ENCODE data around the gene STAT3.
"Not testable (repeated sequence)": the region's sequence is repeated elsewhere in the genome, so short reads cannot be mapped to it uniquely, and the experiment has no call there.

Gene STAT3

GRCh38 chr17:42313773-42314566 is 74.3 kb downstream of the STAT3 start:
- DNase-seq (ENCODE audit: low spot score), result peak; percentile 37

DNA sequence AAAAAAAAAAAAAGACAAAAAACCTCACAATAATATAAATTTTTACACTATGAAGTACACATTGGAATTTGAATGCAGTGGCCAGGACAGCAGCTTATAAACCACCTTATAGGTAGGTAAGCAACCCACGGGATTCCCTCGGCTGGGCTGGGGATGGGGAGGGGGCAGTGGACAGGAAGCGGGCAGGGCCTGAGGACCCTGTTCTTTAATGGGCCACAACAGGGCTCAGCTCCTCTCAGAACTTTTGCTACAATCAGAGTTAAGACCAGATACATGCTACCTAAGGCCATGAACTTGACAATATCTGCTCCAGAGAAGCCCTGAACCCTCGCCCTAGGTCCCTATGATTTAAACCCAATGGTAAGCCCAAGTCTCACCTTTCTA is 74.9 kb downstream of the STAT3 start:
- no peak for DNase-seq (ENCODE audit: low spot score)

- peak; percentile 84 for DNase-seq (ENCODE audit: low spot score)
Measured at GRCh38 chr17:42312285-42313130, 75.7 kb downstream of the STAT3 start.

DNA sequence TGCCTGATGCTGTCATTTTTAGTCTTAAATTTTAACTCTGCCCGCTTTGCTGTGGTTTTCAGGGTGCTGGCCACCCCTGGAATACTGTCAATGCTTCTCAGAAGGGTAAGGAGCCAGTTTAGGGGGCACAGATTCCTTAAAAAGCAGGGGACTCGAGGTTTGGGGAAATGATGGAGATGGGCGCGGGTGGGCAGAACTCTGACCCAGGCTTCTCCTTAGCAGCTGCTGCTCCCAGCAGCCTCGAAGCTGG is 76.3 kb downstream of the STAT3 start:
- DNase-seq (ENCODE audit: low spot score), result no peak

DNA sequence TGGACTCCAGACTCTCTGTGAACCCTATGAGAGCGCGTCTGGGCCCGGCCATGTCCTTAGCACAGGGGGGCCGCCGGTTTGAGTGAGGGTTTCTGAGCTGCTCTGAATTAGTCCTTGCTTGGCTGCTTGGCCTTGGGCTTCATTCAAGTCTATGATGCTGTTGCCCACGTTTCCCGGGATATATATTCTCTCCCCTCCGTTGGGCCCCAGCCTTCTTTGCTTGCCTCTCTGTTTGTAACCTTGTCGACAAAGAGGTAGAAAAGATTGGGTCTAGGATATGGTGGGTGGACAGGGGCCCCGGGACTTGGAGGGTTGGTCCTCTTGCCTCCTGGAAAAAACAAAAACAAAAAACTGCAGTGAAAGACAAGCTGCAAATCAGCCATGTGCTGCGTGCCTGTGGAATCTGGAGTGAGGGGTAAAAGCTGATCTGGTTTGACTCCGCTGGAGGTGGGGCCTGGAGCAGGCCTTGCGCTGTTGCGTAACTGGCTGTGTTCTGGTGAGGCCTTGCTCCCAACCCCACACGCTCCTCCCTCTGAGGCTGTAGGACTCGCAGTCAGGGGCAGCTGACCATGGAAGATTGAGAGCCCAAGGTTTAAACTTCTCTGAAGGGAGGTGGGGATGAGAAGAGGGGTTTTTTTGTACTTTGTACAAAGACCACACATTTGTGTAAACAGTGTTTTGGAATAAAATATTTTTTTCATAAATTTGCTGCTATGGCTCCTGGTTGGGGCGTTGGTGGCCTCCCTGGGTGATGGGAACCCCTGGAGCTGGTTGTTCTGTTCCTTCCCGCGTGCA is 76.8 kb downstream of the STAT3 start:
- peak; percentile 76 for DNase-seq (ENCODE audit: low spot score)

DNA sequence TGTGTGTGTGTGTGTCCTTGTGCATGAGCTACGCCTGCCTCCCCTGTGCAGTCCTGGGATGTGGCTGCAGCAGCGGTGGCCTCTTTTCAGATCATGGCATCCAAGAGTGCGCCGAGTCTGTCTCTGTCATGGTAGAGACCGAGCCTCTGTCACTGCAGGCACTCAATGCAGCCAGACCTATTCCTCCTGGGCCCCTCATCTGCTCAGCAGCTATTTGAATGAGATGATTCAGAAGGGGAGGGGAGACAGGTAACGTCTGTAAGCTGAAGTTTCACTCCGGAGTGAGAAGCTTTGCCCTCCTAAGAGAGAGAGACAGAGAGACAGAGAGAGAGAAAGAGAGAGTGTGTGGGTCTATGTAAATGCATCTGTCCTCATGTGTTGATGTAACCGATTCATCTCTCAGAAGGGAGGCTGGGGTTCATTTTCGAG is 77.4 kb downstream of the STAT3 start:
- no peak for DNase-seq (ENCODE audit: low spot score)

DNA sequence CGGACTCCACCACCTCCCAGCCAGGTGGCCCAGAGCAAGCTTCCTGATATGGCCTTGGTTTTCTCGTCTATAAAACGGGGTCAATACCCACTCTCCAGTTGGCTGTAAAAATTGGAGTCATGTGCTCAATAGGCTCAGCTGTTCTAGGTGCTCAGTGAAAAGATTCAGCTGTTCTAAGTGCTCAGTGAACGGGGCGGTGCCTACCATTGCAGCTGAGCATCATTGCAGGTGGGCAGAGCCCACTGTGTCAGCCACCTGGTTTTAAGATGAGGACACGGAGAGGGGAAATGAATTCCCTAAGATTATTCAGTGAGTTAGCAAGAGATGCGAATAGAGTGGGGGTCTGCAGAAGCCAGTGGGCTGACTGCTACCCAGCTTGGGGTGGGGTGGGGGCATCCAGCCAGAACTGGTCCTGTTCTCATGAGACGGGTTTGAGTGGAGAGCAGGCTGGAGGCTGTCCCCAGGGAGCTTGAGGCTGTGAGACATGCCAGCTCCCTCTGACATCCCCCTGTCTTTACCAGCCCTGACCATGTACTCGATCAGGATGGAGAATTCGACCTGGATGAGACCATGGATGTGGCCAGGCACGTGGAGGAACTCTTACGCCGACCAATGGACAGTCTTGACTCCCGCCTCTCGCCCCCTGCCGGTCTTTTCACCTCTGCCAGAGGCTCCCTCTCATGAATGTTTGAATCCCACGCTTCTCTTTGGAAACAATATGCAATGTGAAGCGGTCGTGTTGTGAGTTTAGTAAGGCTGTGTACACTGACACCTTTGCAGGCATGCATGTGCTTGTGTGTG is 78.1 kb downstream of the STAT3 start:
- no peak for DNase-seq (ENCODE audit: low spot score)

DNA sequence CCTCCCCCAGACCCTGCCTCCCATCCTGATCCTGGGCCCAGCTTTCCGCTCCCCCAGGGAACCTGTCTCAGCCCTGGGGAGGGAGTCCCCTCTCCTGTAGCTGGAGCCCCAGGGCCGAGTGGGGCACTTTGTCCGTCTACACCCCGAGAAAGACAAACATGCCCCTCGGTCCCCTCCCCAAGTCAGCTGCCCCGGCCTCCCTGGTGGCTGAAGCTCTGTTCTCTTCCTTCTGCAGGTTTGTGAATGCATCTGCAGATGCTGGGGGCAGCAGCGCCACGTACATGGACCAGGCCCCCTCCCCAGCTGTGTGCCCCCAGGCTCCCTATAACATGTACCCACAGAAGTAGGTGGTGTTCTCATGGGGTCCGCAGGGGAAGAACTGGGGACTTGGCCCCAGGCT is 79.1 kb downstream of the STAT3 start:
- DNase-seq (ENCODE audit: low spot score), result no peak

DNA sequence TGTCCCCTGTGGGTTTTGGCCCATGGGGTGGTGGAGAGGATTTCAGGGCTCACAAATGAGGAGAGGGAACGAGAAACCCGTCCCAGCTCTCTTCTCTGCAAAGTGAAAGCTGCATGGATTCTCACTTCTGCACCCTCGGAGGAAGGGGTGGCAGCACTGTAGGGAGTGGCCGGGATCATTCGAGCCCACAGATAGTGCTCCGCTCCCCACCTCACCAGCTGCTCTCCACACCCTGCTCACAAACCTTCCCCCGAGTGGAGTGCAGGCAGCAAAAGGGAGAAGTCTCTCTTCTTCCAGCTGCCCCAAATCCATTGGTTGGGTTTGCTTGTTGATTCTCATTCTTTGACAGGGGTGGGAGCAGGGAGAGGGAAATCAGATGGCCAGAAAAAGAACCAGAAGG is 79.8 kb downstream of the STAT3 start:
- no peak for DNase-seq (ENCODE audit: low spot score)

DNA sequence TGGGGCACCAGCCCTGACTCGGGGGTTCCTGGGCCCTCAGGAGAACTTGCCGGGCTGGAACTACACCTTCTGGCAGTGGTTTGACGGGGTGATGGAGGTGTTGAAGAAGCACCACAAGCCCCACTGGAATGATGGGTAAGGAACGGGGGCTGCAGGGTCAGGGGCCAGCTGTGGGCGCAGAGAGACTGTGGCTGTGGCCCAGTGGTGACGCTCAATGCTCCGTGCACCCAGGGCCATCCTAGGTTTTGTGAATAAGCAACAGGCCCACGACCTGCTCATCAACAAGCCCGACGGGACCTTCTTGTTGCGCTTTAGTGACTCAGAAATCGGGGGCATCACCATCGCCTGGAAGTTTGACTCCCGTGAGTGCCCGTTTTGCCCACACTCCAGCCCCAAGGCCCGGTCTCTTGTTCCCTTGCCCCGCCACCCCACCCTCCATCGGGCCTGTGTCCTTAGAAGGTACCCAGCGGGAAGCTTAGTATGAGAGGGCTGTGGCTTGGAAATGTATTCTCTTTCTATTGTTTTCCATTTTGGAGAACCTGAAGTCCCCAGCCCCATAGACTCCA is 80.8 kb downstream of the STAT3 start:
- DNase-seq (ENCODE audit: low spot score), result no peak

- DNase-seq (ENCODE audit: low spot score), result no peak
Measured at GRCh38 chr17:42306385-42306667, 81.9 kb downstream of the STAT3 start.

GRCh38 chr17:42305543-42306384 is 82.5 kb downstream of the STAT3 start:
- DNase-seq (ENCODE audit: low spot score), result no peak

DNA sequence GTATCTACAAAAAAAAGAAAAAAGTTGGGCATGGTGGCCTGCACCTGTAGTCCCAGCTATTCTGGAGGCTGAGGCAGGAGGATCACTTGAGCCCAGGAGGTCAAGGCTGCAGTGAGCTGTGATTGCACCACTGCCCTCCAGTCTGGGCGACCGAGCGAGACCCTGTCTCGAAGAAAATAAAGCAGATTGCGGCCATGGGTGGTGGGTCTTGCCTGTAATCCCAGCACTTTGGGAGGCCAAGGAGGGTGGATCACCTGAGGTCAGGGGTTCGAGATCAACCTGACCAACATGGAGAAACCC is 83.3 kb downstream of the STAT3 start:
- DNase-seq (ENCODE audit: low spot score), result not testable (repeated sequence)

- DNase-seq (ENCODE audit: low spot score), result no peak
Measured at GRCh38 chr17:42304187-42305030, 83.8 kb downstream of the STAT3 start.

DNA sequence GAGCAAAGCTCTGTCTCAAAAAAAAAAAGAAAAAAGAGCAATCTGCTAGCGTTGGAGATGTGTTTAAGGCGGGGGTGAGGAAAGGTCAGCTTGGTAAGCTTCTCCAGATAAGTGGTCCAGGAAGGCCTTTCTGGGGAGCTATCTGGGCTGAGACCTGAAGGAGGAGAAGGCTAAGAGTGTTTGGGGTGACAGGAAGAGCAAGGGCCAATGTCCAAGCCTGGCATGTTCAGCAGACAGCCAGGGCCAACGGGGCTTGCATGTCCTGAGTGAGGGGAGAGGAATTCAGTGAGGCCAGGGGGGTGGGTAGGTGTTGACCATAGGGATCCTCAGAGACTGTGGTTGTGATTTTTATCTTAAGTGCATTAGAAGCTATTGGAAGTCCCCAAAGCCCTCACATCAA is 84.5 kb downstream of the STAT3 start:
- DNase-seq (ENCODE audit: low spot score), result no peak

- no peak for DNase-seq (ENCODE audit: low spot score)
Measured at GRCh38 chr17:42301022-42301421, 87.2 kb downstream of the STAT3 start.

DNA sequence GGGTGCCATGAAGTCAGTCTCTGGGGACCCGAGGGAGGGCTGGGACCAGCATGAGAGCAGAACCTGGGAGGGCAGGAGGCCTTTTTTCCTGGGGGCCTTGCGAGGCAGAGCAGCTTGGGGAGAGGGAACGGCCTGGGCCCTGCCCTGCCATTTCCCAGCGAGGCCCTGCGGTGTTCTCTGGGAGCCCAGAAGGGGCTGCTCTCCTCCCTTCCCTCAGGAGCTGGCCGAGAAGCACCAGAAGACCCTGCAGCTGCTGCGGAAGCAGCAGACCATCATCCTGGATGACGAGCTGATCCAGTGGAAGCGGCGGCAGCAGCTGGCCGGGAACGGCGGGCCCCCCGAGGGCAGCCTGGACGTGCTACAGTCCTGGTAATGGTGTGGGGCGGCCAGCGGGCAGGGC is 88.3 kb downstream of the STAT3 start:
- not testable (repeated sequence) for DNase-seq (ENCODE audit: low spot score)

DNA sequence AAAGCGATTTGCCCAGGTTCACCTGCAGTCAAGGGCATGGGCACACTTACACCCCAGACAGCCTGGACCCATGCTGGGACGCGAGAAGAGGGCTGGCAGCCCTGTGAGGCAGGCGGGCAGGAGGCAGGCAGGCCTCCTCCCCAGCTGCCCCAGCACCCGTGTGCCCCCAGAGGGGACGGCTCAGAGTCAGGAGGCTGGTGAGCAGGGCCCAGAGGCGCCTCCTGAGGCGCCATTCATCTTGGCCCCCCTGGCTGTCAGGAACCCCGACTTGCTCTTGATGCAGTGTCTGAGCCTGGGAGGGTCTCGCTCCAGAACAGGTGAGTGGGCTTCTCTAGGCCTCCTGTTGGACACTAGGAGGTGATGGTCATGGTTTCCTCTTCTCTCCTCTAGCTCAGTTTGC is 88.9 kb downstream of the STAT3 start:
- not testable (repeated sequence) for DNase-seq (ENCODE audit: low spot score)

GRCh38 chr17:42297775-42298174 is 90.5 kb downstream of the STAT3 start:
- DNase-seq (ENCODE audit: low spot score), result not testable (repeated sequence)

- no peak for DNase-seq (ENCODE audit: low spot score)
Measured at GRCh38 chr17:42296012-42296411, 92.2 kb downstream of the STAT3 start.
